ENCODE results near the gene AGK.

DNA sequence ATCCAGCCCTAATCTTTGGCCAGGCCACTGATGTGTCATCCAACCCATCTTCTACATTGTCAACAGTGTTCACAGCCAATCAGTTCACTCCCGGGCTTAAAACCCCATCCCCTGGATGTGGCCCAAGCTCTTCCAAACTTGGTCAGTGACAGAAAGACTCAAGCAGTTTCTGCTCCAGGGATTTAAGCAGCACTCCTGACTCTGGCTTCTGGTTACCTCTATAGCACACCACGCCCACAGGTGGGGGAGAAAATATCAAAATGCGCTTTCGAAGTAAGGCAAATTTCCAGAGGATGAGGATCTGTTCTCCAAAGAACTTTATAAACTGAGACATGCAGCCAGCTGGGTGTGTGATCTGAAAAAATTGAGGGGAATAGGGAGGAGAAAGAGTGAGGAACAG is 114.9 kb downstream of the AGK start:
- TF ChIP-seq, protein P1, sequence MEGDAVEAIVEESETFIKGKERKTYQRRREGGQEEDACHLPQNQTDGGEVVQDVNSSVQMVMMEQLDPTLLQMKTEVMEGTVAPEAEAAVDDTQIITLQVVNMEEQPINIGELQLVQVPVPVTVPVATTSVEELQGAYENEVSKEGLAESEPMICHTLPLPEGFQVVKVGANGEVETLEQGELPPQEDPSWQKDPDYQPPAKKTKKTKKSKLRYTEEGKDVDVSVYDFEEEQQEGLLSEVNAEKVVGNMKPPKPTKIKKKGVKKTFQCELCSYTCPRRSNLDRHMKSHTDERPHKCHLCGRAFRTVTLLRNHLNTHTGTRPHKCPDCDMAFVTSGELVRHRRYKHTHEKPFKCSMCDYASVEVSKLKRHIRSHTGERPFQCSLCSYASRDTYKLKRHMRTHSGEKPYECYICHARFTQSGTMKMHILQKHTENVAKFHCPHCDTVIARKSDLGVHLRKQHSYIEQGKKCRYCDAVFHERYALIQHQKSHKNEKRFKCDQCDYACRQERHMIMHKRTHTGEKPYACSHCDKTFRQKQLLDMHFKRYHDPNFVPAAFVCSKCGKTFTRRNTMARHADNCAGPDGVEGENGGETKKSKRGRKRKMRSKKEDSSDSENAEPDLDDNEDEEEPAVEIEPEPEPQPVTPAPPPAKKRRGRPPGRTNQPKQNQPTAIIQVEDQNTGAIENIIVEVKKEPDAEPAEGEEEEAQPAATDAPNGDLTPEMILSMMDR (conservative IDR thresholded peaks at IDR 0.05), result no peak
- no peak for TF ChIP-seq EZH2 (IDR thresholded peaks at IDR 0.05; ENCODE audit: low read depth)

All from PC-9 (cell line).